GM12878 (cell line): ENCODE measurements around the gene POLR2L. TPM values are rescaled to one million over a fixed set of nuclear protein-coding genes. Genes with fewer than 3 reads are reported as not detected.
A peak's percentile ranks its signal among the peaks of the same experiment; 100 is the strongest.

Experiments
- ATAC-seq: fragments of 200-7000 bp; cut with Tn5 transposase; 3 replicates; pipeline ENCODE4 v1.9.1; 2020; ENCODE audit warnings: mild to moderate bottlenecking, moderate library complexity
- BruUV-seq: library from RNA; stranded (reverse); fragments of 400-500 nt; replicated peaks from 2 replicates; lab custom pipeline; 2021; lab: Mats Ljungman, UMichigan
- CTCF ChIA-PET: fragments of 300-600 bp; sonication (Branson Sonifier 250); formaldehyde crosslinking; extraction: SDS; loops from one replicate; lab custom pipeline; 2021; ENCODE audit warnings: inconsistent platforms; lab: Yijun Ruan, JAX
- POLR2A ChIA-PET: fragments of 350-600 bp; formaldehyde crosslinking; extraction: SDS; loops from one replicate; lab custom pipeline; 2021; ENCODE audit warnings: inconsistent platforms; lab: Charles Lee
- RAD21 ChIA-PET: fragments of 300-600 bp; sonication (Branson Sonifier 250); formaldehyde crosslinking; loops from one replicate; lab custom pipeline; 2023; ENCODE audit warnings: antibody characterized with exemption; ENCODE audit not compliant: unreplicated experiment; lab: Charles Lee
- SMC1A ChIA-PET: fragments of 300-600 bp; sonication (Branson Sonifier 250); formaldehyde crosslinking; loops from one replicate; lab custom pipeline; 2023; ENCODE audit not compliant: unreplicated experiment, uncharacterized antibody; lab: Charles Lee
- DNase-seq: peaks from one replicate; pipeline ENCODE4 v3.0.0-alpha.2; 2011; ENCODE audit warnings: low read depth, low spot score
- FAIRE-seq: peaks from 3 replicates; lab custom pipeline; 2011; peaks lifted over from hg19 to GRCh38; lab: Jason Lieb, UNC
- H2AFZ ChIP-seq: 2 replicates; pipeline ENCODE4 v1.6.0; 2011; ENCODE audit warnings: low read depth, low read length, control low read depth; ENCODE audit not compliant: control insufficient read depth
- H3K27ac ChIP-seq: 2 replicates; pipeline ENCODE4 v1.5.1; 2011; ENCODE audit warnings: control low read depth; ENCODE audit not compliant: control insufficient read depth, insufficient read depth
- H3K27me3 ChIP-seq, 2 experiments: replicated peaks in 1 of 2; 2 replicates each; pipeline versions ENCODE4 v1.6.0 to v1.6.1; 2011; ENCODE audit warnings: low read length in 1 of 2; ENCODE audit not compliant: control insufficient read depth in 2 of 2, insufficient read depth in 2 of 2
- H3K36me3 ChIP-seq, 2 experiments: 2 replicates each; pipeline ENCODE4 v1.5.1; 2011; ENCODE audit warnings: low read length in 1 of 2; ENCODE audit not compliant: control insufficient read depth in 2 of 2, insufficient read depth in 2 of 2
- H3K4me1 ChIP-seq: 2 replicates; pipeline ENCODE4 v1.6.1; 2011; ENCODE audit warnings: mild to moderate bottlenecking, low read length, moderate library complexity, mixed read lengths; ENCODE audit not compliant: control insufficient read depth, insufficient read depth
- H3K4me2 ChIP-seq: 2 replicates; pipeline ENCODE4 v1.6.0; 2011; ENCODE audit warnings: control low read depth; ENCODE audit not compliant: control insufficient read depth, insufficient read depth
- H3K4me3 ChIP-seq: fragments of 200-600 bp; sonication (generic); 2 replicates; pipeline ENCODE4 v1.5.1; 2016
- H3K79me2 ChIP-seq: 2 replicates; pipeline ENCODE4 v1.6.0; 2011; ENCODE audit warnings: low read length; ENCODE audit not compliant: control insufficient read depth, insufficient read depth
- H3K9ac ChIP-seq: 2 replicates; pipeline ENCODE4 v1.8.0; 2011; ENCODE audit warnings: low read length, control low read depth, mixed read lengths; ENCODE audit not compliant: control insufficient read depth, insufficient read depth
- H3K9me3 ChIP-seq: replicated peaks from 3 replicates; pipeline ENCODE4 v1.5.1; 2011; ENCODE audit warnings: mild to moderate bottlenecking, low read length; ENCODE audit not compliant: control insufficient read depth, insufficient read depth
- H4K20me1 ChIP-seq: 2 replicates; pipeline ENCODE4 v1.6.0; 2011; ENCODE audit not compliant: control insufficient read depth, insufficient read depth
- MYB ChIP-seq: fragments of 150-350 bp; IDR thresholded peaks from 2 replicates; pipeline ENCODE4 v1.6.1; 2014; ENCODE audit warnings: mild to moderate bottlenecking, low read depth, low read length, borderline replicate concordance
- NFIC ChIP-seq: IDR thresholded peaks from 2 replicates; pipeline ENCODE4 v1.6.1; 2012; ENCODE audit warnings: low read depth, mild to moderate bottlenecking, inconsistent platforms, low read length, moderate library complexity
- NFYA ChIP-seq: IDR thresholded peaks from 2 replicates; pipeline ENCODE4 v1.6.1; 2011; ENCODE audit warnings: low read depth, mild to moderate bottlenecking, low read length, improper control_type of control experiment, borderline replicate concordance
- RAD51 ChIP-seq: fragments of 450-650 bp; IDR thresholded peaks from 2 replicates; pipeline ENCODE4 v1.6.1; 2016; ENCODE audit warnings: moderate library complexity, mild to moderate bottlenecking, inconsistent platforms
- SMARCA5 ChIP-seq: fragments of 450-650 bp; IDR thresholded peaks from 2 replicates; pipeline ENCODE4 v1.6.1; 2017; ENCODE audit warnings: mild to moderate bottlenecking
- TARDBP ChIP-seq: IDR thresholded peaks from 2 replicates; pipeline ENCODE4 v1.6.1; 2016; ENCODE audit warnings: borderline replicate concordance
- WGBS: methylation state at CpG from one replicate; pipeline ENCODE4 v1.1.6; 2016; ENCODE audit warnings: low lambda C conversion rate; ENCODE audit not compliant: insufficient replicate concordance, insufficient coverage; ENCODE audit errors: missing lambda C conversion rate; 5-methylcytosine and 5-hydroxymethylcytosine counted together
- in situ Hi-C: fragments of 300-500 bp; cut with MboI; formaldehyde crosslinking; loops from 9 replicates; pipeline ENCODE4 v1.14.3; 2018; ENCODE audit warnings: mixed read lengths
- intact Hi-C: fragments of 100-400 bp; cut with micrococcal nuclease; formaldehyde crosslinking; loops from one replicate; pipeline ENCODE4 v1.14.2; 2022; ENCODE audit not compliant: unreplicated experiment
- polyA plus RNA-seq, 11 experiments: library from polyadenylated mRNA; depleted of rRNA in 4 of 11; unstranded in 6 of 11; stranded (reverse) in 5 of 11; fragments of >200 nt; fragmentation: Nextera tagmentation in 4 of 11; fragmentation: Illumina TruSeq in 1 of 11; extraction: Ambion mirVana in 4 of 11; extraction: Trizol in 1 of 11; gene quantifications; 1 replicate in 1 of 11; 2 replicates in 10 of 11; pipeline versions ENCODE4 v1.2.1 to v1.2.3, GENCODE V29; 2011 to 2016; ENCODE audit warnings: inconsistent platforms in 2 of 11, missing spikeins in 2 of 11, low read depth in 1 of 11
- total RNA-seq, 4 experiments: library from RNA; depleted of rRNA in 3 of 4; stranded (reverse); fragments of >200 nt in 3 of 4; fragmentation: Illumina TruSeq in 1 of 4; extraction: Trizol in 1 of 4; gene quantifications; 2 replicates each; pipeline versions ENCODE4 v1.2.1 to v1.2.3, GENCODE V29; 2013 to 2021
- TF ChIP-seq, protein P1 (sequence below): fragments of 450-650 bp; IDR thresholded peaks from 2 replicates; pipeline ENCODE4 v1.6.1; 2017; ENCODE audit warnings: low read depth, mild to moderate bottlenecking, moderate library complexity

POLR2L gene
- total and polyA plus RNA-seq, 10 of the 15 experiments (the other 5 are each of a cell fraction or from before 2014, with no cell fraction given): 23.1 to 497 (median 125) TPM

- Histone ChIP-seq H4K20me1 (no peaks in the 10 kb centered on the region), H3K4me2 (peak overlapping the region; percentile 42; the same call in 1 of the 2 replicates), H3K27me3 (no peaks in the 10 kb centered on the region; a peak in 1 of 4 replicates), H3K4me1 (no peaks in the 10 kb centered on the region), H3K4me3 (no peak overlapping the region; the same call in 1 of the 2 replicates), H3K79me2 (no peaks in the 10 kb centered on the region), H3K27ac (no peak overlapping the region), H3K9me3 (no peaks in the 10 kb centered on the region), H3K9ac (no peak overlapping the region), H2AFZ (no peak overlapping the region), H3K36me3 (no peaks in the 10 kb centered on the region)
- FAIRE-seq: no peak
- CTCF ChIA-PET: no interaction called here
- DNase-seq: no peak
- no peak for ATAC-seq
- intact Hi-C loops: no loop called here
- RAD21 ChIA-PET: no interaction called here
- POLR2A ChIA-PET: no interaction called here
- TF ChIP-seq TARDBP: no peak
- no peak for TF ChIP-seq NFYA
- TF ChIP-seq MYB: no peak
- TF ChIP-seq, protein P1, sequence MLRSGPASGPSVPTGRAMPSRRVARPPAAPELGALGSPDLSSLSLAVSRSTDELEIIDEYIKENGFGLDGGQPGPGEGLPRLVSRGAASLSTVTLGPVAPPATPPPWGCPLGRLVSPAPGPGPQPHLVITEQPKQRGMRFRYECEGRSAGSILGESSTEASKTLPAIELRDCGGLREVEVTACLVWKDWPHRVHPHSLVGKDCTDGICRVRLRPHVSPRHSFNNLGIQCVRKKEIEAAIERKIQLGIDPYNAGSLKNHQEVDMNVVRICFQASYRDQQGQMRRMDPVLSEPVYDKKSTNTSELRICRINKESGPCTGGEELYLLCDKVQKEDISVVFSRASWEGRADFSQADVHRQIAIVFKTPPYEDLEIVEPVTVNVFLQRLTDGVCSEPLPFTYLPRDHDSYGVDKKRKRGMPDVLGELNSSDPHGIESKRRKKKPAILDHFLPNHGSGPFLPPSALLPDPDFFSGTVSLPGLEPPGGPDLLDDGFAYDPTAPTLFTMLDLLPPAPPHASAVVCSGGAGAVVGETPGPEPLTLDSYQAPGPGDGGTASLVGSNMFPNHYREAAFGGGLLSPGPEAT: no peak
- TF ChIP-seq NFIC: no peak
- no peak for TF ChIP-seq RAD51
- no peak for TF ChIP-seq SMARCA5
- SMC1A ChIA-PET: no interaction called here
- in situ Hi-C loops: loop anchor here (10.0 kb wide), 2 partner anchors 205 to 1005 kb away; partner anchors contain the start of gene LSP1
- BruUV-seq: no TSS peak
- 45% methylated on average over 34 of the region's 97 CpGs for WGBS
Measured at GRCh38 chr11:849951-850774, 7.8 kb upstream of the POLR2L start.
